ENCODE results near the gene CGGBP1. TPM values are rescaled to one million over a fixed set of nuclear protein-coding genes. Genes with fewer than 3 reads are reported as not detected.

CGGBP1 gene
- total RNA-seq, 1 experiment from 2014 or later = 43.2 TPM

GRCh38 chr3:88093266-88093665 is 34.5 kb upstream of the CGGBP1 start:
- Histone ChIP-seq H3K4me3 (ENCODE audit: low read depth, low read length) (no peak overlapping the region), H3K36me3 (ENCODE audit: control insufficient read depth, insufficient read depth, low read length) (peaks cover 1% of the 10 kb centered on the region; the same call in 1 of the 2 replicates), H3K9me3 (no peaks in the 10 kb centered on the region), H3K4me1 (no peaks in the 10 kb centered on the region), H3K27me3 (replicated peaks; ENCODE audit: control insufficient read depth, insufficient read depth, low read length) (no peaks in the 10 kb centered on the region)
- intact Hi-C loops (cut with micrococcal nuclease; ENCODE audit: unreplicated experiment) = no loop called here
- CTCF ChIA-PET = no interaction called here
- Mint-ChIP-seq H3K27me3 (ENCODE audit: insufficient read depth, unreplicated experiment) (no peaks in the 10 kb centered on the region), H3K36me3 (ENCODE audit: insufficient read depth, unreplicated experiment) (peaks cover 11% of the 10 kb centered on the region), H3K4me1 (ENCODE audit: low read depth, unreplicated experiment) (no peaks in the 10 kb centered on the region), H3K27ac (ENCODE audit: unreplicated experiment) (no peak overlapping the region), H3K4me3 (ENCODE audit: unreplicated experiment) (no peak overlapping the region), H3K9me3 (ENCODE audit: unreplicated experiment) (peaks cover 9% of the 10 kb centered on the region)
- no peak for TF ChIP-seq CTCF (IDR thresholded peaks at IDR 0.05; ENCODE audit: insufficient read depth in 1 of 2, low read depth in 1 of 2, low read length in 1 of 2, severe bottlenecking in 1 of 2, unreplicated experiment in 1 of 2)
- no TSS peak for BruUV-seq (replicated peaks)
- POLR2A ChIA-PET = no interaction called here
- peak in 1 of 2 experiments; percentile 18 for DNase-seq

GRCh38 chr3:88092270-88092669 is 33.5 kb upstream of the CGGBP1 start:
- CTCF ChIA-PET = no interaction called here
- H3K4me3 Mint-ChIP-seq (ENCODE audit: unreplicated experiment) = no peak overlapping the region
- H3K27ac Mint-ChIP-seq (ENCODE audit: unreplicated experiment) = no peak overlapping the region
- no peak for DNase-seq
- Histone ChIP-seq H3K27me3 (replicated peaks; ENCODE audit: control insufficient read depth, insufficient read depth, low read length) (no peaks in the 10 kb centered on the region), H3K9me3 (no peaks in the 10 kb centered on the region), H3K4me1 (no peaks in the 10 kb centered on the region), H3K36me3 (ENCODE audit: control insufficient read depth, insufficient read depth, low read length) (peaks cover 1% of the 10 kb centered on the region; the same call in 1 of the 2 replicates), H3K4me3 (ENCODE audit: low read depth, low read length) (no peak overlapping the region)
- peaks cover under 1% of the 10 kb centered on the region for H3K9me3 Mint-ChIP-seq (ENCODE audit: unreplicated experiment)
- no peak for TF ChIP-seq CTCF (IDR thresholded peaks at IDR 0.05; ENCODE audit: insufficient read depth in 1 of 2, low read depth in 1 of 2, low read length in 1 of 2, severe bottlenecking in 1 of 2, unreplicated experiment in 1 of 2)
- no peaks in the 10 kb centered on the region for H3K4me1 Mint-ChIP-seq (ENCODE audit: low read depth, unreplicated experiment)
- POLR2A ChIA-PET = no interaction called here
- H3K36me3 Mint-ChIP-seq (ENCODE audit: insufficient read depth, unreplicated experiment) = peaks cover 3% of the 10 kb centered on the region
- intact Hi-C loops (cut with micrococcal nuclease; ENCODE audit: unreplicated experiment) = no loop called here
- BruUV-seq (replicated peaks) = no TSS peak
- no peaks in the 10 kb centered on the region for H3K27me3 Mint-ChIP-seq (ENCODE audit: insufficient read depth, unreplicated experiment)

GRCh38 chr3:88090681-88091080 is 31.9 kb upstream of the CGGBP1 start:
- ChIA-PET POLR2A (no interaction called here), CTCF (interaction anchor here (0.5 kb wide), 1 partner anchor 117 kb away, joined by 3 read pairs; no protein-coding TSS in a partner anchor)
- H3K27ac Mint-ChIP-seq (ENCODE audit: unreplicated experiment) = no peak overlapping the region
- Histone ChIP-seq H3K9me3 (no peaks in the 10 kb centered on the region), H3K36me3 (ENCODE audit: control insufficient read depth, insufficient read depth, low read length) (peaks cover 1% of the 10 kb centered on the region; the same call in 1 of the 2 replicates), H3K4me3 (ENCODE audit: low read depth, low read length) (no peak overlapping the region), H3K4me1 (no peaks in the 10 kb centered on the region), H3K27me3 (replicated peaks; ENCODE audit: control insufficient read depth, insufficient read depth, low read length) (no peaks in the 10 kb centered on the region)
- H3K36me3 Mint-ChIP-seq (ENCODE audit: insufficient read depth, unreplicated experiment) = no peaks in the 10 kb centered on the region
- no peak for DNase-seq
- no peak overlapping the region for H3K4me3 Mint-ChIP-seq (ENCODE audit: unreplicated experiment)
- no peak for TF ChIP-seq CTCF (IDR thresholded peaks at IDR 0.05; ENCODE audit: insufficient read depth in 1 of 2, low read depth in 1 of 2, low read length in 1 of 2, severe bottlenecking in 1 of 2, unreplicated experiment in 1 of 2)
- H3K9me3 Mint-ChIP-seq (ENCODE audit: unreplicated experiment) = no peaks in the 10 kb centered on the region
- no TSS peak for BruUV-seq (replicated peaks)
- H3K27me3 Mint-ChIP-seq (ENCODE audit: insufficient read depth, unreplicated experiment) = no peaks in the 10 kb centered on the region
- intact Hi-C loops (cut with micrococcal nuclease; ENCODE audit: unreplicated experiment) = no loop called here
- no peaks in the 10 kb centered on the region for H3K4me1 Mint-ChIP-seq (ENCODE audit: low read depth, unreplicated experiment)
